SK-N-SH treated with all-trans-retinoic acid at 6 μM for 48 hours (cell line): ENCODE measurements around the gene SAC3D1.

ENCODE experiments used
- BACH2 ChIP-seq: fragments of 250-450 bp; sonication (Bioruptor Pico); IDR thresholded peaks from 2 replicates; pipeline ENCODE4 v1.9.0; 2021; ENCODE audit warnings: mild to moderate bottlenecking, borderline replicate concordance
- CREB5 ChIP-seq: fragments of 250-450 bp; sonication (Bioruptor Pico); IDR thresholded peaks from 2 replicates; pipeline ENCODE4 v1.5.1; 2020; ENCODE audit warnings: low read depth, mild to moderate bottlenecking, moderate library complexity
- PATZ1 ChIP-seq: fragments of 250-450 bp; sonication (Bioruptor Pico); IDR thresholded peaks from 2 replicates; pipeline ENCODE4 v1.8.0; 2020; ENCODE audit warnings: mild to moderate bottlenecking, moderate library complexity, borderline replicate concordance
- TCF4 ChIP-seq: fragments of 250-450 bp; sonication (Bioruptor Pico); IDR thresholded peaks from 2 replicates; pipeline ENCODE4 v1.8.0; 2021; ENCODE audit warnings: mild to moderate bottlenecking, moderate library complexity, borderline replicate concordance
- ZFP3 ChIP-seq: fragments of 250-450 bp; sonication (Bioruptor Pico); IDR thresholded peaks from 2 replicates; pipeline ENCODE4 v1.5.0; 2020; ENCODE audit warnings: mild to moderate bottlenecking, moderate library complexity
- ZFP30 ChIP-seq: fragments of 450-650 bp; formaldehyde crosslinking; IDR thresholded peaks from 2 replicates; pipeline ENCODE4 v1.5.0; 2022; ENCODE audit warnings: mild to moderate bottlenecking, moderate library complexity
- ZNF565 ChIP-seq: fragments of 450-650 bp; formaldehyde crosslinking; conservative IDR thresholded peaks from 2 replicates; pipeline ENCODE4 v1.5.0; 2020; ENCODE audit warnings: low read depth, mild to moderate bottlenecking, moderate library complexity
- ZNF8 ChIP-seq: fragments of 450-650 bp; formaldehyde crosslinking; IDR thresholded peaks from 2 replicates; pipeline ENCODE4 v1.5.0; 2020; ENCODE audit warnings: mild to moderate bottlenecking, moderate library complexity

DNA sequence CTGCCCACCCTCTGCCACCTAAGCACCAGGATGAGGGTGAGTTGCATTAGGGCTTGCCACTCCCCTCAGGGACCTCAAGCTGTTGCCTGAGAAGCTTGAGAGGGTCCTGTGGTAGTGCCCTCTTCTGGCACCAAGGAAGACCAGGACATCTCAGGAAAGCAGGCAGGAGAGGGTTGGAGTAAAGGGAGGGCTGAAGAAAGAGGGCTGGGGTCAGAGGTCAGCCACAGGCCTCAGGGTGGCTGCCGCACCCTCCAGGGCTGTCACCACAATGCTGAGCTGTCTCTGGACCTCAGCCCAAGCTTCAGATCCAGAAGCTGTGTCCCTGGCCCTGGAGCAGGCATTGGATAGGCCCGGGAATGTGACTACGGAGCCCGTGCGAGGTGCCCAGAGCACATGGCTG is 4.1 kb downstream of the SAC3D1 start:
- no peak for TF ChIP-seq ZNF8 (CRISPR knock-in tag)
- TF ChIP-seq ZFP3 = no peak
- no peak for TF ChIP-seq TCF4 (CRISPR knock-in tag)
- no peak for TF ChIP-seq BACH2 (CRISPR knock-in tag)
- TF ChIP-seq PATZ1 = no peak
- TF ChIP-seq ZFP30 (CRISPR knock-in tag) = no peak
- no peak for TF ChIP-seq ZNF565
- TF ChIP-seq CREB5 (CRISPR knock-in tag) = no peak
